Gastrocnemius medialis (tissue), 4 donors: Measurements from ENCODE around the gene PKNOX2.

ENCODE experiments used
- CTCF ChIP-seq, 5 experiments: fragments of 450-650 bp in 3 of 5; fragments of 200-600 bp in 2 of 5; sonication (generic) in 2 of 5; IDR thresholded peaks in 4 of 5; conservative IDR thresholded peaks in 1 of 5; 1 replicate in 4 of 5; 2 replicates in 1 of 5; pipeline ENCODE4 v1.5.1; 2016 to 2019; ENCODE audit warnings: antibody characterized with exemption in 5 of 5, mild to moderate bottlenecking in 3 of 5, moderate library complexity in 3 of 5
- POLR2A ChIP-seq, 2 donors: fragments of 450-650 bp; IDR thresholded peaks; one replicate each; pipeline ENCODE4 v1.6.1; 2017; ENCODE audit warnings: antibody characterized with exemption in 2 of 2, mild to moderate bottlenecking in 2 of 2, moderate library complexity in 2 of 2

- TF ChIP-seq CTCF (IDR thresholded peaks at IDR 0.05 in 4 of 5, conservative IDR thresholded peaks at IDR 0.05 in 1 of 5) = no peak
- TF ChIP-seq POLR2A (IDR thresholded peaks at IDR 0.05) = no peak
These were observed 174.6 kb downstream of the PKNOX2 start for GRCh38 chr11:125338886-125339811.
